ENCODE data around the gene CPEB1. TPM values are rescaled to one million over a fixed set of nuclear protein-coding genes. Genes with fewer than 3 reads are reported as not detected.

CPEB1 gene
- total and polyA plus RNA-seq, 2 experiments from 2014 or later = 4.1 to 9.4 TPM

- Histone ChIP-seq H3F3A (replicated peaks; ENCODE audit: low read depth) (no peaks in the 10 kb centered on the region), H2AFZ (no peak overlapping the region), H4K20me1 (replicated peaks; ENCODE audit: insufficient read depth) (no peaks in the 10 kb centered on the region), H3K4me3 (no peak overlapping the region), H3K27me3 (ENCODE audit: insufficient read depth) (no peaks in the 10 kb centered on the region), H3K27ac (ENCODE audit: low read depth) (no peak overlapping the region), H3K4me1 (ENCODE audit: insufficient read depth) (peaks cover 20% of the 10 kb centered on the region), H3K4me2 (no peak overlapping the region), H3K79me2 (replicated peaks; ENCODE audit: insufficient read depth) (no peaks in the 10 kb centered on the region), H3K36me3 (ENCODE audit: insufficient read depth) (no peaks in the 10 kb centered on the region), H3K9me2 (ENCODE audit: insufficient read depth) (no peaks in the 10 kb centered on the region)
- Mint-ChIP-seq H3K4me1 (peaks cover 27% of the 10 kb centered on the region), H3K27me3 (ENCODE audit: insufficient read depth, low read depth, poor library complexity) (no peaks in the 10 kb centered on the region), H3K4me3 (no peak overlapping the region), H3K9me3 (no peaks in the 10 kb centered on the region), H3K27ac (no peak overlapping the region), H3K36me3 (ENCODE audit: low read depth) (no peaks in the 10 kb centered on the region)
- TF ChIP-seq ETS1 (IDR thresholded peaks at IDR 0.05) = no peak
- TF ChIP-seq CTCF (conservative IDR thresholded peaks at IDR 0.05; ENCODE audit: low read depth in 2 of 2) = no peak
- no peak for TF ChIP-seq JUNB (IDR thresholded peaks at IDR 0.05; ENCODE audit: unreplicated experiment)
- no peak for TF ChIP-seq REST (IDR thresholded peaks at IDR 0.05; ENCODE audit: unreplicated experiment)
- TF ChIP-seq ZNF114 (CRISPR knock-in tag; IDR thresholded peaks at IDR 0.05) = no peak
- TF ChIP-seq POLR2AphosphoS5 (IDR thresholded peaks at IDR 0.05; ENCODE audit: low read depth) = no peak
- no peak for TF ChIP-seq ZNF462 (CRISPR knock-in tag; IDR thresholded peaks at IDR 0.05)
- TF ChIP-seq NANOG (IDR thresholded peaks at IDR 0.05; ENCODE audit: borderline replicate concordance) = no peak
- TF ChIP-seq EZH2phosphoT487 (IDR thresholded peaks at IDR 0.05; ENCODE audit: unreplicated experiment) = no peak
- TF ChIP-seq STAT1 (IDR thresholded peaks at IDR 0.05; ENCODE audit: unreplicated experiment) = no peak
- ATAC-seq = no peak
- no peak for DNase-seq (ENCODE audit: low spot score)
These were observed 80.5 kb downstream of the CPEB1 start for GRCh38 chr15:82566690-82567089.
